Right lobe of liver (tissue), 6 donors: ENCODE measurements around the gene SPRYD3. TPM values are rescaled to one million over a fixed set of nuclear protein-coding genes. Genes with fewer than 3 reads are reported as not detected.
A peak's percentile ranks its signal among the peaks of the same experiment; 100 is the strongest.
"Not testable (repeated sequence)": the region's sequence is repeated elsewhere in the genome, so short reads cannot be mapped to it uniquely, and the experiment has no call there.

ENCODE experiments used
- ATAC-seq, 4 donors: fragments of 200-7000 bp; cut with Tn5 transposase; one replicate each; pipeline ENCODE4 v1.9.1; 2020; ENCODE audit warnings: mild to moderate bottlenecking in 4 of 4, moderate library complexity in 4 of 4
- DNase-seq, 3 donors: peaks; one replicate each; pipeline ENCODE4 v3.0.0-alpha.2; 2020
- H3K27ac ChIP-seq, 3 donors: fragments of 200-600 bp; one replicate each; pipeline ENCODE4 v1.8.0; 2022
- H3K27me3 ChIP-seq, 2 donors: fragments of 200-600 bp; one replicate each; pipeline ENCODE4 v1.8.0; 2022
- H3K36me3 ChIP-seq, 4 donors: fragments of 200-600 bp; sonication (generic) in 1 of 4; one replicate each; pipeline versions ENCODE4 v1.5.1 to v1.8.0; 2017 to 2022; ENCODE audit warnings: control low read depth in 1 of 4
- H3K4me1 ChIP-seq, 4 donors: fragments of 200-600 bp; sonication (generic) in 1 of 4; one replicate each; pipeline versions ENCODE4 v1.5.1 to v1.8.0; 2017 to 2022; ENCODE audit warnings: control low read depth in 1 of 4
- H3K4me3 ChIP-seq, 3 donors: fragments of 200-600 bp; one replicate each; pipeline ENCODE4 v1.8.0; 2022
- H3K9me3 ChIP-seq, 4 donors: fragments of 200-600 bp; sonication (generic) in 1 of 4; one replicate each; pipeline versions ENCODE4 v1.5.1 to v1.8.0; 2017 to 2022; ENCODE audit warnings: control low read depth in 1 of 4
- POLR2A ChIP-seq: fragments of 450-650 bp; IDR thresholded peaks from one replicate; pipeline ENCODE4 v1.6.1; 2017; ENCODE audit warnings: antibody characterized with exemption, mild to moderate bottlenecking
- WGBS: methylation state at CpG from one replicate; pipeline ENCODE4 v1.1.6; 2018; ENCODE audit warnings: low coverage, low lambda C conversion rate; ENCODE audit not compliant: insufficient coverage; ENCODE audit errors: missing lambda C conversion rate; 5-methylcytosine and 5-hydroxymethylcytosine counted together
- intact Hi-C, 2 donors: fragments of 100-400 bp; cut with DNase I; formaldehyde crosslinking; loops; one replicate each; pipeline versions ENCODE4 v1.11.2 to v1.14.1; 2022
- total RNA-seq, 6 experiments: library from RNA; depleted of rRNA in 2 of 6; stranded (reverse); fragments of >200 nt in 2 of 6; fragmentation: NEBNext Ultra II Directional in 3 of 6; extraction: Animal tissue kit (Norgen Biotek cat#: 25700) in 3 of 6; gene quantifications; one replicate each; pipeline versions ENCODE4 v1.1.0 to v1.2.4, GENCODE V29; 2016 to 2023
- TF ChIP-seq, protein P1 (sequence below), 4 donors: fragments of 200-600 bp in 3 of 4; fragments of 450-650 bp in 1 of 4; IDR thresholded peaks; one replicate each; pipeline versions ENCODE4 v1.5.1 to v1.8.0; 2016 to 2022; ENCODE audit warnings: antibody characterized with exemption in 4 of 4, mild to moderate bottlenecking in 2 of 4
- donor health status: DM: no; HTN: yes; CAD: no.
- donor health status: DM: no; HTN: no; CAD: no.
- donor health status: DM: no; HTN: no; CAD: no.
- donor health status: DM: no; HTN: yes; CAD: no.
- donor health status: DM: no; HTN: yes; CAD: no.

SPRYD3 gene
- total RNA-seq, 6 experiments from 2014 or later: 12.3 to 18.2 (median 14.4) TPM

DNA sequence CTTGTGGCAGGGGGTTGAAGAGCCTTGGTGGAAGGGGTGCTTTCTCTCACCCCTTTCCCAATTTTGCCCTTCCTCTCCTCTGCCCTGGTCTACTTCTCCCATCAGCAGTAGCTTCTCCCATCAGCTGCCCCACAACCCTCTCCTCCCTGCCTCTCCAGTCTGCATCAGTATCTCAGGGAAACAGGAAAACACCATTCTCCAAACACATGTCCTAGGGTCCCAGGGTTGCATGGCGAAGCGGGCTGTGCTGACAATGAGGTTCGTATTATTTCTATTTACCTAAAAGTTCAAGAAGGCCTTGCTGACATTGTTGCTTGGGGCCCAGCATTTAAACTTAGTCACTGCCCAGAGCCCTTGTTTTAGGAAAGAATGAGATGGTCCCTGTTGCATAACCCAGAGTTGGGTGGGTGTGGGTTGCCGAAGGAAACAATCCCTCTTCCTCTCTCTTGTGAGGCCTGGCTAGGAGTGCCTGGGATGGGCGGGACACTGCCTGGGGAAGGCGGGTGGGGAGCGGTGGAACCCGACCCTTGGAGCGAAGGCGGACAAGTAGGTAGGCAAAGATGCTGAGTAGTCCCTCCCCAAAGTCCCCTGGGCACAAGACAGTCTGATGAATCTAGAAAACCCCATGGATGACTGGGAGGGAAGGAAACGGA, 17.0 kb upstream of the SPRYD3 start:
- no peaks in the 10 kb centered on the region for H3K9me3 ChIP-seq
- no peak for ATAC-seq
- H3K27ac ChIP-seq: peak overlapping the region in 1 of 3 donors; percentile 44
- intact Hi-C loops: loop anchor here in 1 of 2 donors (5.0 kb wide), 1 partner anchor 34 kb away; no protein-coding TSS in a partner anchor
- TF ChIP-seq POLR2A: no peak
- TF ChIP-seq, protein P1, sequence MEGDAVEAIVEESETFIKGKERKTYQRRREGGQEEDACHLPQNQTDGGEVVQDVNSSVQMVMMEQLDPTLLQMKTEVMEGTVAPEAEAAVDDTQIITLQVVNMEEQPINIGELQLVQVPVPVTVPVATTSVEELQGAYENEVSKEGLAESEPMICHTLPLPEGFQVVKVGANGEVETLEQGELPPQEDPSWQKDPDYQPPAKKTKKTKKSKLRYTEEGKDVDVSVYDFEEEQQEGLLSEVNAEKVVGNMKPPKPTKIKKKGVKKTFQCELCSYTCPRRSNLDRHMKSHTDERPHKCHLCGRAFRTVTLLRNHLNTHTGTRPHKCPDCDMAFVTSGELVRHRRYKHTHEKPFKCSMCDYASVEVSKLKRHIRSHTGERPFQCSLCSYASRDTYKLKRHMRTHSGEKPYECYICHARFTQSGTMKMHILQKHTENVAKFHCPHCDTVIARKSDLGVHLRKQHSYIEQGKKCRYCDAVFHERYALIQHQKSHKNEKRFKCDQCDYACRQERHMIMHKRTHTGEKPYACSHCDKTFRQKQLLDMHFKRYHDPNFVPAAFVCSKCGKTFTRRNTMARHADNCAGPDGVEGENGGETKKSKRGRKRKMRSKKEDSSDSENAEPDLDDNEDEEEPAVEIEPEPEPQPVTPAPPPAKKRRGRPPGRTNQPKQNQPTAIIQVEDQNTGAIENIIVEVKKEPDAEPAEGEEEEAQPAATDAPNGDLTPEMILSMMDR (IDR thresholded peaks at IDR 0.05): no peak
- no peak overlapping the region for H3K4me3 ChIP-seq
- no peak for DNase-seq
- WGBS: 68% methylated on average over 10 of the region's 11 CpGs
- H3K36me3 ChIP-seq: no peaks in the 10 kb centered on the region
- no peaks in the 10 kb centered on the region for H3K27me3 ChIP-seq
- H3K4me1 ChIP-seq: peaks cover 0 to 15% (median 2%) of the 10 kb centered on the region in 4 donors

DNA sequence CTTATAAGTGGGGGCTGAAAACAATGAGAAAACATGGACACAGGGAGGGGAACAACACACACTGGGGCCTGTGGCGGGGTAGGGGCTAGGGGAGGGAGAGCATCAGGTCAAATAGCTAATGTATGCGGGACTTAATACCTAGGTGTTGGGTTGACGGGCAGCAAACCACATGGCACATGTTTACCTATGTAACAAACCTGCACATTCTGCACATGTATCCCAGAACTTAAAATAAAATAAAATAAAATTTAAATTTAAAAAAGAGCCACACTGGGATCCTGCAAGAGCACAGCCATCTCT, 16.4 kb upstream of the SPRYD3 start:
- ATAC-seq, H3K9me3 ChIP-seq, DNase-seq, H3K36me3 ChIP-seq, H3K27ac ChIP-seq, H3K27me3 ChIP-seq, H3K4me3 ChIP-seq: not testable (repeated sequence)
- 84% methylated on average over 3 of the region's 3 CpGs for WGBS
- peaks cover 0 to 15% (median 2%) of the 10 kb centered on the region in 4 donors for H3K4me1 ChIP-seq
- intact Hi-C loops: loop anchor here in 1 of 2 donors (5.0 kb wide), 1 partner anchor 33 kb away; no protein-coding TSS in a partner anchor

DNA sequence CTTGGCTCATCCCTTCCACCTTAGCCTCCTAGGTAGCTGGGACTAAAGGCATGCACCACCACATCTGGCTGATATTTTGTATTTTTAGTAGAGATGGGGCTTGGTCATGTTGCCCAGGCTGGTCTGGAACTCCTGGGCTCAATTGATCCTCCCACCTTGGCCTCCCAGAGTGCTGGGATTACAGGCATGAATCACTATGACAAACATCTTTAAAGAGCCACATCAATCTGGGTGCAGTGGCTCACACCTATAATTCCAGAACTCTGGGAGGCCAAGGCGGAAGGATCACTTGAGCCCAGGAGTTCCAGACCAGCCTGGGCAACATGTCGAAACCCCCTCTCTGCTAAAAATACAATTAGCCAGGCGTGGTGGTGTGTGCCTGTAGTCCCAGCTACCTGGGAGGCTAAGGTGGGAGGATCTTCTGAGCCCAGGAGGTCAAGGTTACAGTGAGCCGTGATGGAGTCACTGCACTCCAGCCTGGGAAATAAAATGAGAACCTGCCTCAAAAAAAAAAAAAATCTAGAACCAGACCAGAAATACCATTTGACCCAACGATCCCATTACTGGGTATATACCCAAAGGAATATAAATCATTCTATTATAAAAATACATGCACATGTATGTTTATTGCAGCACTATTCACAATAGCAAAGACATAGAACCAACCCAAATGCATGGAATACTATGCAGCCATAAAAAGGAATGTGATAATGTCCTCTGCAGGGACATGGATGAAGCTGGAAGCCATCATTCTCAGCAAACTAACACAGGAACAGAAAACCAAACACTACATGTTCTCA, 15.8 kb upstream of the SPRYD3 start:
- DNase-seq: not testable (repeated sequence)
- intact Hi-C loops: loop anchor here in 1 of 2 donors (5.0 kb wide), 1 partner anchor 33 kb away; no protein-coding TSS in a partner anchor

DNA sequence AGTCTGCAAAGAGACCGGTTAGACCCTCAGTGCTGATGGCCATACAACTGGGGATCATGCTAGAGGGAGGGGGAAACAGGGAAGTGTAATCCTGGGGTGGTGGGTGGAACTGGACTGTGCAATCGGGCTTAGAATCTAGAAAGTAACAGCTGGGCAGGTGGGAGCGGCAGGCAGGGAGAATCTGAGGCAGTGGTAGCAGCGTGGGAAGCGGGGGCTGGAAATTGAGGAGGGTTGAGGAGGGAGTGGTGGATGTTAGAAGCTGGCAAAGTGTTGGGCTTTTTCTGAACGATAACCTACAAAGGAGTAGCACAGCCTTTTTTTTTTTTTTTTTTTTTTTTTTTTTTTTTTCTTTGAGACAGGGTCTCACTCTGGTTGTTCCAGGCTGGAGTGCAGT, 15.2 kb upstream of the SPRYD3 start:
- Histone ChIP-seq H3K27ac (peak overlapping the region in 1 of 3 donors; percentile 8), H3K27me3 (no peaks in the 10 kb centered on the region), H3K9me3 (no peaks in the 10 kb centered on the region), H3K4me3 (no peak overlapping the region), H3K36me3 (no peaks in the 10 kb centered on the region), H3K4me1 (peaks cover 0 to 15% (median 2%) of the 10 kb centered on the region in 4 donors)
- TF ChIP-seq POLR2A: no peak
- TF ChIP-seq, protein P1 (IDR thresholded peaks at IDR 0.05): no peak
- 85% methylated on average over 5 of the region's 6 CpGs for WGBS
- intact Hi-C loops: no loop called here
- DNase-seq (no peak), ATAC-seq (no peak)

More for the DNA sequence above, 15.8 kb upstream of the SPRYD3 start:
- peaks cover 0 to 15% (median 2%) of the 10 kb centered on the region in 4 donors for H3K4me1 ChIP-seq
- H3K27ac ChIP-seq, H3K36me3 ChIP-seq, H3K4me3 ChIP-seq, H3K9me3 ChIP-seq, ATAC-seq, H3K27me3 ChIP-seq: not testable (repeated sequence)
- WGBS: 85% methylated on average over 5 of the region's 5 CpGs

DNA sequence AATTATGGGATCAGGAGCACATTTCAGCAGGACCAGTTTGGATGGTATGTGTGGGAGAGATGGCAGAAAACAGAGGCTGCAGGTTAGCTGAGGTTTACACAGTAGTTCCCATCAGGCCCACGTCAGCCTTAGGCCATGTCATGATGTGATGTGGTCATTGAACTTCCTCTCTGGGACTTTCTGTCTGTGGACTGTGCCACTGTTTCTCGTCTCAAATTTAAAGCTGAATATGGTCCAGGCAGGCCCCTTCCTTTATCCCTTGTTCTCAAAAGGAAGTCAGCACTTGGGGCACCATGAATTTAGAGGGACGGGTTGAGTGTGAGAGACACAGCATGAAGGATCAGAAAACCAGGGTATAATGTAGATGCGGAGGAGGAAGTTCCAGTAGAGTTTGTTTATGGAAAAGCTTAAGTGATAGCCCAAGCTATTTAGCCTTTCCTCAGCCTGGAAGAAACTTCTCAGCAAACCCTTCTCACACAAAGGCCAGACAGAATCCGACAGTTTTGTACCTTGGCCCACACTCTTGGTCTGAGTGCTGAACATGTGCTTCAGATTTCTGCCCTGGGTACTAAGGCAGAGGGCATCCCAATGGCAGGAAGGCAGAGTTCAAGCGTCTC, 14.7 kb upstream of the SPRYD3 start:
- DNase-seq (no peak), ATAC-seq (peak; percentile 18 to 57 (median 45))
- TF ChIP-seq POLR2A: no peak
- TF ChIP-seq, protein P1 (IDR thresholded peaks at IDR 0.05): no peak

More for the DNA sequence above, 14.7 kb upstream of the SPRYD3 start:
- no peaks in the 10 kb centered on the region for H3K27me3 ChIP-seq
- intact Hi-C loops: no loop called here
- H3K9me3 ChIP-seq: no peaks in the 10 kb centered on the region
- WGBS: 55% methylated on average over 4 of the region's 6 CpGs
- H3K27ac ChIP-seq: peak overlapping the region in 1 of 3 donors; percentile 8
- peaks cover 0 to 10% (median 0%) of the 10 kb centered on the region in 4 donors for H3K4me1 ChIP-seq
- H3K4me3 ChIP-seq: no peak overlapping the region
- no peaks in the 10 kb centered on the region for H3K36me3 ChIP-seq
